HG03558 (cell line): ENCODE results near the gene TMEM225B.
"Not testable (repeated sequence)": the region's sequence is repeated elsewhere in the genome, so short reads cannot be mapped to it uniquely, and the experiment has no call there.

Experiments
- ATAC-seq: cut with Tn5 transposase; IDR thresholded peaks from one replicate; pipeline ENCODE4 v1.9.1; 2021; ENCODE audit warnings: moderate number of reproducible peaks; ENCODE audit not compliant: unreplicated experiment; ENCODE audit errors: extremely low read depth

The TMEM225B gene

DNA sequence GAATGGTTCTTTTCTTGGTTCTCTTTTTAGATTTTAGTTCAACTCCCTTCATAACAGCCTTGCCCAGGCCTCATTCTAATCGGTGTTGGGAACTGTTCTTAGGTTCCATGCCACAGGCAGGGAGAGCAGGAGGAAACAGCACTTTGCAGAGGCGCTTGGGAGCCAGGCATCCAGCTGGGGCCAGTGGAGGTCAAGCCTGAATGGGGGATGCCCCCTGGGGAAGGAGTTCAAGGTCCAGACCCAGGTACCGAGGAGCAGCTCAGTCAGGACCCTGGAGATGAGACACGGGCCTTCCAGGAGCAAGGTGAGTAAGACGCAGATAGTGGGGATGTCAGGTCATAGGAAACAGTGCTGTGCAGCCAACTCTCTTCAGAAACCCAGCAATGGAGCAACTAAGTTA is 23.2 kb downstream of the TMEM225B start:
- no peak for ATAC-seq

DNA sequence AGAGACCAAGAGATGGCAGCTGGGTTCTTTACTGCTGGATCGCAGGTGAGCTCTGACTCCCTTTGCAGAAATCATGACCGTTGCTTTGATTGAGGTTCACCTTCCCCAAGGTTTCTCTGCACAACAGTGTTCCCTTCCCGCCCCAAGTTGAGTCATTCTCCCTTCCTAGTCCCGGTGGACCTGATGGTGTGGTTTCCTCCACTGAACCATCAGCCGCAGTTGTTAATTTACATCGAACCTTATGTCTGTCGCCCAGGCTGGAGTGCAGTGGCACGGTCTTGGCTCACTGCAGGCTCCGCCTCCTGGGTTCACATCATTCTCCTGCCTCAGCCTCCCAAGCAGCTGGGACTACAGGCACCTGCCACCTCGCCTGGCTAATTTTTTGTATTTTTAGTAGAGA is 24.5 kb downstream of the TMEM225B start:
- no peak for ATAC-seq

DNA sequence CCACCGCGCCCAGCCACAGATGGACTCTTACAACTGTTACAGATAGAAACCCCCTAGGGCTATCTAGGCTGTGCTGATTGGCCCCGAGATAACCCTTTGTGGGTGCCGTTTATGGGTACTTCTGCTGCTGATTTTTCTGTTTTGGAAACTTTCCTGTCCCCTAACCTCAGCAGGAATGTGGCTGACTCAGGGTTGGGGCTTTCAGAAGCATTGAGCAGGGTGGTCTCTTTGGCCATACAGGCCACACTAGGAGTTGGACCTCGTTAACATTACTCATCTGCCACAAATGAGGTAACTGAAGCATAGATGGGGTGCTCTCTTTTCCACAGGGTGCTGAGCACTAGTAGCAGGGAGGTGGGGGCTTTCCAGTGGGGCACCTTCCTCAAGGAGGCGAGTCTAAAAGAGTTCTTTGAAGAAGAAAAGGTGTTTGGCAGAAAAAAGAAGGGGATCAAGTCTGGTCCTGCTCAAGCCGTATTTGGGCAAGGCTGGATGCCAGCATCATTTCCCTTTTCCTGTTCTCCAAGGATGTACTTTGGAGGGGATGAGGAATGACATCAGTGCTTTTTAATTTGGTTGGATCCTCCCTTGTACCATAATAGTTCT is 25.1 kb downstream of the TMEM225B start:
- no peak for ATAC-seq

DNA sequence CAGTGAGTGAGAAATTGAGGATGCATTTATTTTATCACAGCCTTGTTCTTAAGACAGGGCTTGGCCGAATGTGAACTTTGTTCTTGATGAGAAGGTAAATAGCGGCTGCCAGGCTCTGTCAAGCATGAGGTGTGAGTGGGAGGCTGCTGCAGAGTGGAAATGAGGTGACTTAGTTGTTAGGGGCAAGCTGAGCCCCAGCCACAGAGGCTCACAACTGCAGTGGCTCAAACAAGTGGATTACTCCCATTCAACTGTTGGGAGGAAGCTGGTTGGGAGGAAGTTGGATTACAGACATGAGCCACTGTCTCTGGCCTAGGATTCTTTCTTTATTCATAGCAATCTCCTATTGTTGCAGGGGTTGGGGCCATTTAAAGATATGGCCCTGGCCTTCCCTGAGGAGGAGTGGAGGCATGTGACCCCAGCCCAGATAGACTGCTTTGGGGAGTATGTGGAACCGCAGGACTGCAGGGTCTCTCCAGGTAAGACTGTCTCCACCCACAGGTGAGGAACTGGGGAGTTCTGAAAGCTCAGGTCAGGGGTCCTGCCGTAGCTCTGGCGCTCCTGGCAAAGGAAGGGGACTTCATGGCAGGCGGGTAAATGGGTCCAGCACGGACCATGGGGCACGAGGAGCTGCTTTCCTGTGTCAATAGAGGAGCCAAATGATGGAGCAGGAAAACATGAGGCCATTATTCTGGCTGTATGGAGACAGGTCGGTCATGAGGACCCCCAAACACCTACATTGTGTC is 25.8 kb downstream of the TMEM225B start:
- no peak for ATAC-seq

DNA sequence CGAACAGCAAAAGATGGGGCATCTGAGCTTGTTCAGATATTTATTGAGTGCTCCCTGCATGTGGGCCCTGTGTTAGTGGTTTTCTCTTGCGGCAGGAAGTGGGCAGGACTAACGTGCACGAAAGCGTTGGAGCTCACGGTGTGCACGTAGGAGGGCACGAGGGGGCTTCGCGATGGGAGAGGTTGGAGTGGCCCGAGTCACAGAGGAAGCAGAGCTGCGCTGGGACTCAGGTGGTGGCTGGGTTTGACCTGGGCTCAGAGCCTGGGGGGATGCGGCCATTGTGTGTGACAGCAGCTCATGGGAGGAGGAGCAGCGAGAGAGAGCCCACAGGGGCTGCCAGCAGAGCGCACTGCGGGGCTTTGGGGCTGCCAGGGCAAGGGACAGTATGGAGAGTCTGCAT is 26.4 kb downstream of the TMEM225B start:
- ATAC-seq, result no peak

DNA sequence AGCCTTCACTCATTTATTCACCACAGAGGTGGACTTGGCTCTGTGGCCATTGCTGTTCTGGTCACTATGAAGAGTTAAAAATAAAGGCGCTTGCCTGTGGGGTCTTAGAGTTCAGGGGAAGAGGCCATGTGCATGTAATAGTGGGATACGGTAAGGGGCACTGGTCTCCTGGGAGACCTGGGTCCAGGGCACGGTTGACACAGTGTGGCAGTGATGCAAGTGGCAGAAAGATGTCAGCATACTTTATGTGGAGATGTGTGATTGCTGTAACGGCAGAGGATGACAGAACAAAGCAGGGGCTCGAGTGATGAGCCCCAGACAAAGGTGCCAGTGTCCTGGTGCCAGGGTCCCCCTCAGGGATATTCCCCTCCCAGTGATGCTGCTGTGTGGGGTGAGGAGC is 27.3 kb downstream of the TMEM225B start:
- no peak for ATAC-seq

DNA sequence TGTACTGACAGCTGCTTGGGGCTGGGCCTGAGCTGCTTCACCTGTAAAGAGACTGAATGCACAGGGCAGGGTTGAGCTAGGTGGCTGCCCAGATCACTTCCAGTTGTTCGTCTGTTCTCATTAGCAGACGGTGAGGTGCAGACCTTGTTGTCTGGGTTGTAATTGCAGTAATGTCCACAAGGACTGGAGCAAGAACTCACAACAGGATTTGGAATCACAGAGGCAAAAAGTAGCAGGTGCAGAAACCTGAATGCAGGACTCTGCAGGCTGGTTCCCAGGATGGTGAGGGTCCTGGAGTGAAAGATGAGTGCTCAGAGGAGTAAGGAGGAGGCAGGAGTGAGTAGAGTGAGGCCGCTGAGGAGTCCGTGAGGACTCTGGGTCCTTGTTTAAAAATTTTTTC is 27.9 kb downstream of the TMEM225B start:
- no peak for ATAC-seq

DNA sequence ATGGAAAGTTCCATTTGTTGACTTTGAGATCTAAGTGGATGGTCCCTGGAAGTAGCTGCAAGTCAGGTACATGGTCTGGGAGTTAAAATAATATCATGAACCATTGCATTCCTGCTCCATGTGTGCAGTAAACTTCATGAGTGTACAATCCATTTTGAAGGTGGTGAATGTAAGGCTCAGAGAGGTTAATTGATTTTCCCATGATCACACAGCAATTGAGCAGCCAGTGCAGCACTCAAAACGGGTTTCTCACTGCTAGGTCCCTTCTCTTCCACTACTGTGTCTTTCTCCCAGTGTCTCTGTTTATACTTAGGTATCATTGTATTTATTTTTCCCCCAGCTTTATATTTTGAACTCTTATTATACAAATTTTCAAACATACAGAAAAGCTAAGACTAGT is 28.6 kb downstream of the TMEM225B start:
- no peak for ATAC-seq

DNA sequence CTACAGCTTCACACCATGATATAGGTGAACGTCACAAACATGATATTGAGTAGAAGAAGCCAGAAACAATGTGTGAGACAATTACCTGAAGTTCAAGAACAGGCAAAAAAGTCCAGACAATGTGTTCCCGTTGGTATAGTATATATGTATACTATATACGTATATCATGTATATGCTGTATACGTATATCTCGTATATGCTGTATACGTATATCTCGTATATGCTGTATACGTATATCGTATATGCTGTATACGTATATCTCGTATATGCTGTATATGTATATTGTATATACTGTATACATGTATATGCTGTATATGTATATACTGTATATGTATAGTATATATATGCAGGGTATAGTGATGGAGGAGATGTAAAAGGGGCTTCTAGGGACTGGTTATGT is 29.4 kb downstream of the TMEM225B start:
- no peak for ATAC-seq

DNA sequence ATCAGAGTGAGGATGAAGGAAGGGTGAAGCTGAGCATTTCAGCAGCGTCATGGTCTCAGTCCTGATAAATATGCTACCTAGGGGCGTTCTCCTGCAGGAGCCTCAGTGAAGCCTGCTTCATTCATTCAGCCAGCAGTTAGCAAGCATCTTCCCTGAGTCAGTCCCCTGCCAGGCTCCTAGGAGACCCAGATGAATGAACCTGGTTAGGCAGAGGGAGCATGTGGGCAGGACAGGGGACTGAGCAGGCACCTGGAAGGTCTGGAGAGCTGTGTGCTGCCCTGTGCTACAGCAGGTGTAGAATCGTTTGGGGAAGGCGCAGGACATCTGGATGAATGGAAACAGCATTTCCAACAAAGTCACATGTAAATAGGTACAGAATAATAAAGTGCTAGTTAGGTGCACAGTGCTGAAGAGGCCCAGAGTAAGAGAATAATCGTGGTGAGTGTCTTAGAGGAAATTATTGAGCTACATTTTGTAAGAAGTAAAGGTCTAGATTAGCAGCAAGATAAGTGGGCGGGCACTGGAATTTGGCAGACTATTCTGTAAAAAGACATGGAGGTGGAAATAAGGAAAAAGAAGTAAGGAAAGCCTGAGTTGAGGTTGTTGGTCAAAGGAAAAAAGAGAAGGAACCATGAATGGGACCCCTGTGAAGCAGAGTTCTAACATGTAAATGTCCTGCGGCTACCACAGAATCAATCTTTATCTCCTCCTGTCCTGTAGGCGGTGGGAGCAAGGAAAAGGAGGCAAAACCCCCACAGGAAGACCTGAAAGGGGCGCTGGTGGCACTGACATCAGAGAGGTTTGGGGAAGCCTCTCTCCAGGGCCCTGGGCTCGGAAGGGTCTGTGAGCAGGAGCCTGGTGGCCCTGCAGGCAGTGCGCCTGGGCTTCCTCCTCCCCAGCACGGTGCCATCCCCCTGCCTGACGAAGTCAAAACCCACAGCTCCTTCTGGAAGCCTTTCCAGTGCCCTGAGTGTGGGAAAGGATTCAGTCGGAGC is 30.7 kb downstream of the TMEM225B start:
- ATAC-seq, result no peak

DNA sequence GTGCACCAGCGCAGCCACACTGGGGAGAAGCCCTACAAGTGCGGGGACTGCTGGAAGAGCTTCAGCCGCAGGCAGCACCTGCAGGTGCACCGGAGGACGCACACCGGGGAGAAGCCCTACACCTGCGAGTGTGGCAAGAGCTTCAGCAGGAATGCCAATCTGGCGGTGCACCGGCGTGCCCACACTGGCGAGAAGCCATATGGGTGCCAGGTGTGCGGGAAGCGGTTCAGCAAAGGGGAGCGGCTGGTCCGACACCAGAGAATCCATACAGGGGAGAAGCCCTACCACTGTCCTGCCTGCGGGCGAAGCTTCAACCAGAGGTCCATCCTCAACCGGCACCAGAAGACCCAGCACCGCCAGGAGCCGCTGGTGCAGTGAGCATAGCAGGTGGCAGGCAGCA is 31.6 kb downstream of the TMEM225B start:
- no peak for ATAC-seq

DNA sequence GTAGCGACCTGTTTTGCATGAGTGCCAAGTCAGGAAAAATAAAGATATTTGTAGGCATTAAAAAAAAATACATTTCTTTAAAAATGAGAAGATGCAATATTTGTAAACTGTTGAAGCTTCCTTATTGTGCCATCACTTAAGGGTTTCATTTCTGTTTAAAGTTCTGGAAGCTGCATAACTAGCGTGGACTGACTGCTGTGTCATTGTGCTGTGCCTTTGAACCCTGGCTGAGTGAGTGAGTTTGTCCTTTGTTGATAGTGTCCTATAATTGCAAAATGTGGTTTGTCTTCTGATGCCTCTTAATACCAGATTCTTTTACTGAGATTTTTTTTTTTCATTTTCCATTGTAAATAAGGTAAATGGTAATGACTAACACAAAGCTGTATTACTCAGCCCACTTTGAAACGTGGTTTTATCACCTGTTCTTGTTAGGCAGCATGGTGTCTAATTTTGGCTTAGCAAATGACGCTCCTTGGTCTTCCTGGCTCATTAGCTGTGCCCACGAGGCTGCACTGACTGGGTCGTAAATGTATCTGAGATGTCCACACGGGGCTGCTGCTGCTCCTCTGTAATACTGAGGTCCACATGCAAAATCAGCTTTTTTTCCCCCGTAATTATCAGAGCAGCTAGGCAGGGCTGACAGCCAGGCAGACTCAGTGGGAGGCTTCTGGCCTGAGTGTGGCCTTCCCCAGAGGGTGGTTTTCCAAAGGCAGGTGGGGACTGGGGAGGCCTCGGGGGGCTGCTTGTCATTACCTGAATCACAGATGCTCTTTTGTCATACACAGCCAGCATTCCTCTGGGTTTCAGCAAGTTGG is 33.4 kb downstream of the TMEM225B start:
- ATAC-seq, result no peak

DNA sequence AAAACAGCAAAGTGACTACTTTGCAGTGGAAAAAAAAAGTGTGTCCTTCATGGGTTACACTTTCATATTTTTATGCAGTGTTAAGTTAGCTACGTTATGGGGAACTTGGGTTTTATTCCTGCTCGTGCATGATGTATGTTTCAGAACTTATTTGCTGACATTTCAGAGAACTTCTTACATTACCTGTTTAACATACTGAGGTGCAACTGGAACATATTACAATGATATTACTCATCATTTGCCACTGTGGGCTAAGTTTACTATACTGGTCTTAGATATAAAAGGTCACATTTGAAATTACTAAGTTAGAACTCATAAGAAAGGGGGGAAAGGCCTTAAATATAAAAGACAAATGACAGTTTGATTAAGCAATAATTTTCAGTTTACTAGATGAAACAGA is 39.3 kb downstream of the TMEM225B start:
- not testable (repeated sequence) for ATAC-seq

DNA sequence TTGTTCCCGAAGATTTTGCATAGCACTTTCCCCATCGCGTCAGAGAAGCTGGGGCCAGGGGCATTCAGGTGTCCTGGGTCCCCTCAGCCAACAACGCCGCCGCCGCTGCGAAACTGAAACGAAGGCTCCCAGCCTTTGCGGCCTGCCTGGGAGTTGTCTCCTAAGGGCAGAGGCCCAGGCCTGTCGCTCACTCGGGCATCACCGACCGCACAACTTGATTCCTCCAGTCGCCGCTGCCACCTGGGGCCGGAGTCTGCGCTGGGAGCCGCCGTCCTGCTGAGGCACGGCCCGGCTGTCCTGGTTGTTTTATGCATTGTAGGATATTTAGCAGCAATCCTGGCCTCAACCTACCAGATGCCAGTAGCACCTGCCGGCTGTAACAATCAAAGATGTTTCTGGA is 40.7 kb downstream of the TMEM225B start:
- ATAC-seq, result no peak

DNA sequence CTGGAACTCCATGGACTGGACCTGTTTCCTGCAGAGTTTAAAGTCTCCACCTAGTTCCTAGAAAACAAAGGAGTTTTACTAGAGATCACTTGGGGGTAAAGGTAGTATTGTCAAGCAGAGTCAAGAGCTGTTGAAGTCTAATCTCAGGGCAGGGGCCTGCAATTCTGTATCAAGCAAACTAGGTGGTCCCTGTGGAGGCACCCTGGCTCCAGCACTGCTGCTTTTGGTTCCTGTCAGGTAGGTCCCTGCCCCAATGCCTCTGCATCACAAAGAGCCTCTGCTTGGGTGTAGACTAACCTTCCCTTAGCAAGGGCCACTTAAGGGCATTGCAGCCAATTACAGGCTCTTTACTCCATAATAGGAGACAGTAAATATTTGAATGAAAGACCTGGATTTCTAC is 41.2 kb downstream of the TMEM225B start:
- no peak for ATAC-seq

DNA sequence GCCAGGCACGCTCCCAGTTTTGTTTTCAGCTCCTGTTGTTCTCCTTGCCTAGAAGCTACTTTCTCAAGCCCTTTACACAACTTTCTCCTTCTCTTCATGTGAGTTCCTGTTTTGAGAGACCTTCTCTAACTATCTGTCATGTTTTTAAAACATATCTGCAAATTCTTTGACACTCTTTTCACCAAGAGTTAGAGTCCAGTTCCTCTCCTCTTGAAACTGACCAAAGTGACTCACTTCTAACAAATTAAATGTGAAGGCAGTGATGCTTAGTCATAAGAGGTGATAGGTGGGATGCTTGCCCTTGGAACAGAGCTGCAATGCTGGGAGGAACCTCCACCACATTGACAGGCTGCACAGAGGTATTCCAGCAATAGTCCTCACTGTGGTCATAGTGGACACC is 44.0 kb downstream of the TMEM225B start:
- no peak for ATAC-seq

DNA sequence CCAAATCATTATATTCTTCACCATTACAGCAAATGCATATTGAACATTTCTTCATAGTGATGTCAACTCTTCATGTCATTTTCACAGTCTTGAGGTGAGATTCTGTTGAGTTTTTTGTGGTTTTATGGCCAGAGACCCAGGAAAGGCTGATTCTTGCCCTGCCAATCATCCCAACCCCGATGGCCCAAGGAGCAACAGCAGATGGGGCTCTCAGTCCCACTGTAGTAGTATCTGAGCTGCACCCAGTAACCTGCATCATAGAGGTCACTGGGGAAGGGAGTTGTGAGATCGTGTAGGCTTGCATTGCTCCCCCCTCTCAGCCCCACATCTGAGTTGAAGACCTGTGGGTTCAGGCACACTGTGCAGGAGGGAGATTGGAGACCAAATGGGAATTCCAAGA is 45.4 kb downstream of the TMEM225B start:
- no peak for ATAC-seq

DNA sequence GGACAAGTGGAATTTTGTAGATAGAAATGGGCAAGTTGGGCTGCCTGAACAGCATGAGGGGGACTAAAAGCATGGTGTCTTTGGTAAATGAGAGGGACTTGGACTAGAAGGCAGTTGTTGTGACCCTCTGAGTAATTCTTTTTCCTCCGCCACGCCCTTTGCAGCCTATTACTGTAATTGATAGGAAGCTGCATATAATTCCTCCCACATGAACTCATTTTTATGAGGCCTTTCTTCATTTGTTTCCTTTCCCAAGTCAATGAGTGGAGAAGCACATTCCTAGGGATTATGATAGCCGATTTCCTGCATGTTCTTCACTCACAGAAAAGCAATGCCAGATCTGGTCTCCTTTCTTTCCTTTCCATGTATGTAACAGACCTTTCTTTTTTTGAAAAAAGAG is 46.4 kb downstream of the TMEM225B start:
- no peak for ATAC-seq

DNA sequence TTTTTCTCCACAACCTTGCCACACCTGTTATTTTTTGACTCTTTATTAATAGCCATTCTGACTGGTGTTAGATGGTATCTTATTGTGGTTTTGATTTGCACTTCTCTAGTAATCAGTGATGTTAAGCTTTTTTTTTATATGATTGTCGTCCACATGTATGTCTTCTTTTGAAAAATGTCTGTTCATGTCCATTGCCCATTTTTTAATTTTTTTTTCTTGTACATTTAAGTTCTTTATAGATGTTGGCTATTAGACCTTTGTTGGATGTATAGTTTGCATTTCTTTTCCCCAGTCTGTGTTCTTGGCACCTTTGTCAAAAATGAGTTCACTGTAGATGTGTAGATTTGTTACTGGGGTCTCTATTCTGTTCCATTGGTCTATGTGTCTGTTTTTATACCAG is 47.5 kb downstream of the TMEM225B start:
- no peak for ATAC-seq

DNA sequence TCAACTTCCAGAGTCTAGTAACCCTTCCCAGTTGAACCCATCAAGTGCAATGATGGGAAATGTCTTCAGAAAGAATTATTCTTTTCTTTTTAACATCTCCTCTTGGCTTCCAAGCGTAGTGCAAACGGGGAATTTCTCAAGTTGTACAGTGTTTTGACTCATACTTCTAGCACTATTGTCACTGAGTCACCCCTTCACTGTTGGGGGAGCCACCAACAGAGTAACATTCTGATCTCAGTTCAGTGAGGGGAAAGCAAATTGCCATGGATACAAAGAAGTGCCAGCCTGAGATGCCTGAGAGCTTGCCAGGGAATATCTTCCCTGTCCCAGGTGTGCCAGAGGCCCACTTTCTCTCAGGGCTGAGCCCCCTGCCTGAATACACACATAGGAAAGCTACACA is 50.8 kb downstream of the TMEM225B start:
- no peak for ATAC-seq
